Measurements from ENCODE around the gene TERT.

TERT gene

GRCh38 chr5:1295650-1296037 is 776 bp upstream of the TERT start:
- Histone ChIP-seq H3K9ac (ENCODE audit: low read depth, low read length) (no peak overlapping the region), H3K79me2 (ENCODE audit: insufficient read depth, low read length) (peaks cover 18% of the 10 kb centered on the region; the same call in 1 of the 2 replicates), H4K20me1 (ENCODE audit: insufficient read depth, low read length) (no peaks in the 10 kb centered on the region), H3K27ac (ENCODE audit: low read length) (no peak overlapping the region), H3K36me3 (ENCODE audit: insufficient read depth, low read length) (no peaks in the 10 kb centered on the region), H3K27me3 (ENCODE audit: insufficient read depth, low read length, poor library complexity) (no peaks in the 10 kb centered on the region), H3K4me1 (ENCODE audit: insufficient read depth, low read length) (peaks cover 34% of the 10 kb centered on the region), H3K4me2 (ENCODE audit: insufficient read depth, low read length) (no peak overlapping the region), H3K9me3 (ENCODE audit: insufficient read depth, low read length, severe bottlenecking) (no peaks in the 10 kb centered on the region), H3K4me3 (ENCODE audit: low read depth in 1 of 2, low read length in 2 of 2) (no peak overlapping the region), H2AFZ (ENCODE audit: low read depth, low read length) (no peak overlapping the region)
- DNase-seq (no peak), ATAC-seq (ENCODE audit: insufficient read depth, low read depth) (no peak)
- TF ChIP-seq CTCF (IDR thresholded peaks at IDR 0.05; ENCODE audit: borderline replicate concordance, extremely low read depth, low read length, poor library complexity, severe bottlenecking) (no peak), EZH2 (IDR thresholded peaks at IDR 0.05; ENCODE audit: borderline replicate concordance, low read depth, low read length, severe bottlenecking) (no peak)

DNA sequence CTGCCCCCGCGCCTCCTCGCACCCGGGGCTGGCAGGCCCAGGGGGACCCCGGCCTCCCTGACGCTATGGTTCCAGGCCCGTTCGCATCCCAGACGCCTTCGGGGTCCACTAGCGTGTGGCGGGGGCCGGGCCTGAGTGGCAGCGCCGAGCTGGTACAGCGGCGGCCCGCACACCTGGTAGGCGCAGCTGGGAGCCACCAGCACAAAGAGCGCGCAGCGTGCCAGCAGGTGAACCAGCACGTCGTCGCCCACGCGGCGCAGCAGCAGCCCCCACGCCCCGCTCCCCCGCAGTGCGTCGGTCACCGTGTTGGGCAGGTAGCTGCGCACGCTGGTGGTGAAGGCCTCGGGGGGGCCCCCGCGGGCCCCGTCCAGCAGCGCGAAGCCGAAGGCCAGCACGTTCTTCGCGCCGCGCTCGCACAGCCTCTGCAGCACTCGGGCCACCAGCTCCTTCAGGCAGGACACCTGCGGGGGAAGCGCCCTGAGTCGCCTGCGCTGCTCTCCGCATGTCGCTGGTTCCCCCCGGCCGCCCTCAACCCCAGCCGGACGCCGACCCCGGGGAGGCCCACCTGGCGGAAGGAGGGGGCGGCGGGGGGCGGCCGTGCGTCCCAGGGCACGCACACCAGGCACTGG is 548 bp downstream of the TERT start:
- DNase-seq, result no peak
- Histone ChIP-seq H3K36me3 (ENCODE audit: insufficient read depth, low read length) (no peaks in the 10 kb centered on the region), H3K9ac (ENCODE audit: low read depth, low read length) (peak overlapping the region; percentile 49), H3K27me3 (ENCODE audit: insufficient read depth, low read length, poor library complexity) (no peaks in the 10 kb centered on the region), H2AFZ (ENCODE audit: low read depth, low read length) (no peak overlapping the region), H3K9me3 (ENCODE audit: insufficient read depth, low read length, severe bottlenecking) (no peaks in the 10 kb centered on the region), H3K79me2 (ENCODE audit: insufficient read depth, low read length) (peaks cover 18% of the 10 kb centered on the region; the same call in 1 of the 2 replicates), H3K4me2 (ENCODE audit: insufficient read depth, low read length) (peak overlapping the region; percentile 63), H3K27ac (ENCODE audit: low read length) (no peak overlapping the region; the same call in 1 of the 2 replicates), H3K4me1 (ENCODE audit: insufficient read depth, low read length) (peaks cover 34% of the 10 kb centered on the region), H4K20me1 (ENCODE audit: insufficient read depth, low read length) (no peaks in the 10 kb centered on the region), H3K4me3 (ENCODE audit: low read depth in 1 of 2, low read length in 2 of 2) (peak overlapping the region in 1 of 2 experiments; percentile 52; a peak in 2 of 4 replicates)
- TF ChIP-seq CTCF (IDR thresholded peaks at IDR 0.05; ENCODE audit: borderline replicate concordance, extremely low read depth, low read length, poor library complexity, severe bottlenecking), result no peak
- no peak for TF ChIP-seq EZH2 (IDR thresholded peaks at IDR 0.05; ENCODE audit: borderline replicate concordance, low read depth, low read length, severe bottlenecking)
- ATAC-seq (ENCODE audit: insufficient read depth, low read depth), result no peak

- no peak for ATAC-seq (ENCODE audit: insufficient read depth, low read depth)
- peak overlapping the region; percentile 63 for H3K4me2 ChIP-seq (ENCODE audit: insufficient read depth, low read length)
- no peaks in the 10 kb centered on the region for H4K20me1 ChIP-seq (ENCODE audit: insufficient read depth, low read length)
- no peaks in the 10 kb centered on the region for H3K9me3 ChIP-seq (ENCODE audit: insufficient read depth, low read length, severe bottlenecking)
- no peak for DNase-seq
- no peaks in the 10 kb centered on the region for H3K27me3 ChIP-seq (ENCODE audit: insufficient read depth, low read length, poor library complexity)
- H3K4me3 ChIP-seq (ENCODE audit: low read depth in 1 of 2, low read length in 2 of 2), result peak overlapping the region in 1 of 2 experiments; percentile 52; a peak in 2 of 4 replicates
- H3K4me1 ChIP-seq (ENCODE audit: insufficient read depth, low read length), result peaks cover 34% of the 10 kb centered on the region
- TF ChIP-seq EZH2 (IDR thresholded peaks at IDR 0.05; ENCODE audit: borderline replicate concordance, low read depth, low read length, severe bottlenecking), result no peak
- no peak overlapping the region; the same call in 1 of the 2 replicates for H3K27ac ChIP-seq (ENCODE audit: low read length)
- no peak overlapping the region for H2AFZ ChIP-seq (ENCODE audit: low read depth, low read length)
- peaks cover 21% of the 10 kb centered on the region; the same call in 1 of the 2 replicates for H3K79me2 ChIP-seq (ENCODE audit: insufficient read depth, low read length)
- peak overlapping the region; percentile 49; the same call in 1 of the 2 replicates for H3K9ac ChIP-seq (ENCODE audit: low read depth, low read length)
- H3K36me3 ChIP-seq (ENCODE audit: insufficient read depth, low read length), result no peaks in the 10 kb centered on the region
Observed at GRCh38 chr5:1293416-1294205, 1.3 kb downstream of the TERT start.
